GM13977 (cell line): ENCODE results near the gene APBA1.

Experiments used
- DNase-seq: peaks from one replicate; pipeline ENCODE4 v3.0.0; 2012; ENCODE audit warnings: low spot score
- in situ Hi-C: fragments of 300-500 bp; cut with MboI; formaldehyde crosslinking; loops from one replicate; pipeline ENCODE4 v1.12.0; 2022; ENCODE audit warnings: low sequenced_read_pairs, low pct_unique_long_range_greater_than_20kb, mixed read lengths, inconsistent platforms; ENCODE audit not compliant: unreplicated experiment
- TF ChIP-seq, protein P1 (sequence below): IDR thresholded peaks from 2 replicates; pipeline ENCODE4 v1.5.1; 2012; ENCODE audit warnings: mild to moderate bottlenecking, control low read depth; ENCODE audit not compliant: insufficient read depth; ENCODE audit errors: extremely low read depth, missing control alignments

APBA1 gene

GRCh38 chr9:69697475-69697874 lies 25.3 kb upstream of the APBA1 start:
- in situ Hi-C loops = no loop called here
- DNase-seq = no peak
- TF ChIP-seq, protein P1, sequence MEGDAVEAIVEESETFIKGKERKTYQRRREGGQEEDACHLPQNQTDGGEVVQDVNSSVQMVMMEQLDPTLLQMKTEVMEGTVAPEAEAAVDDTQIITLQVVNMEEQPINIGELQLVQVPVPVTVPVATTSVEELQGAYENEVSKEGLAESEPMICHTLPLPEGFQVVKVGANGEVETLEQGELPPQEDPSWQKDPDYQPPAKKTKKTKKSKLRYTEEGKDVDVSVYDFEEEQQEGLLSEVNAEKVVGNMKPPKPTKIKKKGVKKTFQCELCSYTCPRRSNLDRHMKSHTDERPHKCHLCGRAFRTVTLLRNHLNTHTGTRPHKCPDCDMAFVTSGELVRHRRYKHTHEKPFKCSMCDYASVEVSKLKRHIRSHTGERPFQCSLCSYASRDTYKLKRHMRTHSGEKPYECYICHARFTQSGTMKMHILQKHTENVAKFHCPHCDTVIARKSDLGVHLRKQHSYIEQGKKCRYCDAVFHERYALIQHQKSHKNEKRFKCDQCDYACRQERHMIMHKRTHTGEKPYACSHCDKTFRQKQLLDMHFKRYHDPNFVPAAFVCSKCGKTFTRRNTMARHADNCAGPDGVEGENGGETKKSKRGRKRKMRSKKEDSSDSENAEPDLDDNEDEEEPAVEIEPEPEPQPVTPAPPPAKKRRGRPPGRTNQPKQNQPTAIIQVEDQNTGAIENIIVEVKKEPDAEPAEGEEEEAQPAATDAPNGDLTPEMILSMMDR = no peak

- TF ChIP-seq, protein P1 = no peak
- in situ Hi-C loops = no loop called here
- DNase-seq = no peak
Measured at GRCh38 chr9:69696802-69697201, 24.6 kb upstream of the APBA1 start.

GRCh38 chr9:69689991-69690538 lies 17.9 kb upstream of the APBA1 start:
- TF ChIP-seq, protein P1 = no peak
- DNase-seq = no peak
- in situ Hi-C loops = no loop called here

DNA sequence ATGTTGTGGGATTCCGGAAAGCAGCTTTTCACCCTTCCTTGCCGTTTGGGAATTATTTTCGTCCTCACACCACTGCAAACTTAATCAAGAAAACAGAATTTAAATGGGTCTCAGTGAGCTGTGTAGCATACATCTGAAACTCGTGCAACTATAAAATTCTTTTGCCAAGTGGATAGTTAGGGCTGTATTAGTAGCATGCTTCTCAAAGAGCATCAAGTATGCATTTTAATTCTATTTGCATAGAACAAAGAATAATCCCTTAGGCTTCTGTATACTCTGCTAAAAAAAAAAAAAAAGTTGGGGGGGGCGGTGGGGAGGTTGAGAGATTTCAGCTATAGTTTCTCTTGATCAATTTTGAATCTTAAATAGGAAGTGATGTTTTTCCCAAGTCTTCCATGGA lies 11.8 kb upstream of the APBA1 start:
- no peak for DNase-seq
- in situ Hi-C loops = no loop called here
- TF ChIP-seq, protein P1 = no peak

- TF ChIP-seq, protein P1 = no peak
- in situ Hi-C loops = no loop called here
- no peak for DNase-seq
Measured at GRCh38 chr9:69678843-69679538, 6.8 kb upstream of the APBA1 start.

DNA sequence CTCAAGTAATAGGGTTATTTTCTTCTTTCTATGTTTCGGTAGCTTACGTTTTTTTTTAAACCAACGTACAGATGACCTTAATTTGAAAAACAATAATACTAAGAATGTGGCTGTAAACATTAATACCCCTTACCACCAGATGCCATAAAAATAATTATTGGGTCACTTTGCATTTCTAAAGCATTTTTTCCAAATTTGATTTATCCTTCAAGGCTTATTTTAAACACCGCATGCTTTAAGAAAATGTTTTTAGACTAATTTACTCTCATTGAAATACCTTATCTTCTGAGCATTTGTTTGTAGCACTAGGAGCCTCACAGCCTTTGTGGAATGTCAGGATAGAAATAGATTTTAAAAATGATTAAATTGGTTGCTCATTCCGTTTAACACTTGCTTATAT lies 5.8 kb upstream of the APBA1 start:
- in situ Hi-C loops = no loop called here
- TF ChIP-seq, protein P1 = no peak
- no peak for DNase-seq
